ENCODE measurements around the gene NR2F1-AS1.

The NR2F1-AS1 gene

DNA sequence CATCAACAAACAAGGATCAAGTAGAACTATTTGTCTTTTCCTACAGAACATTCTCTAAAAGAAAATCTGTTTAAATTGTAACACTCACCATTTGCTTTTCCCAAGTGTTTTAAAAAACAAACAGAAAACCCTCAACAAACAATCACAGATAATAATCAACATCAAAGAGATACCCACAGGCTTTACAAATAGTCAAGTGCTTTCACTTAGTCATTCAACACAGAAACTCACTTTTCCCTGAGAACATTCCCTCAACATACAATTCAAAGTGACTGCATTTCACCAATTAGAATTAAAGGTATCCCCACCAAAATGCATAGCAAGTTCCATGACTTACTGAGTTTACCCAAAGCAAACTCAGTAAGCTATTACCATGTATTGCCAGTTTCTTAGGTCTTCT is 144.9 kb downstream of the NR2F1-AS1 start:
- Histone ChIP-seq H3K4me3 (ENCODE audit: control insufficient read depth in 1 of 7, extremely low read depth in 1 of 7, insufficient read depth in 4 of 7, low read depth in 2 of 7, low read length in 6 of 7) (no peak overlapping the region), H3K27me3 (replicated peaks in 2 of 5; ENCODE audit: control insufficient read depth in 4 of 5, insufficient read depth in 5 of 5, low read length in 4 of 5) (peaks cover 0 to 2% (median 0%) of the 10 kb centered on the region in 5 experiments), H3K36me3 (ENCODE audit: control insufficient read depth in 4 of 4, insufficient read depth in 4 of 4, low read length in 3 of 4) (no peaks in the 10 kb centered on the region), H3K4me1 (ENCODE audit: control extremely low read depth in 1 of 4, control insufficient read depth in 4 of 4, insufficient read depth in 4 of 4, low read length in 3 of 4) (no peaks in the 10 kb centered on the region), H3K9me3 (ENCODE audit: control extremely low read depth in 1 of 5, control insufficient read depth in 4 of 5, insufficient read depth in 2 of 5, low read depth in 1 of 5, low read length in 4 of 5) (no peaks in the 10 kb centered on the region), H3K27ac (ENCODE audit: insufficient read depth in 1 of 2, low read depth in 1 of 2, low read length in 2 of 2, poor library complexity in 1 of 2, severe bottlenecking in 2 of 2) (no peak overlapping the region)
- no peak for DNase-seq
- POLR2A ChIA-PET: no interaction called here
- CTCF ChIA-PET: no interaction called here

DNA sequence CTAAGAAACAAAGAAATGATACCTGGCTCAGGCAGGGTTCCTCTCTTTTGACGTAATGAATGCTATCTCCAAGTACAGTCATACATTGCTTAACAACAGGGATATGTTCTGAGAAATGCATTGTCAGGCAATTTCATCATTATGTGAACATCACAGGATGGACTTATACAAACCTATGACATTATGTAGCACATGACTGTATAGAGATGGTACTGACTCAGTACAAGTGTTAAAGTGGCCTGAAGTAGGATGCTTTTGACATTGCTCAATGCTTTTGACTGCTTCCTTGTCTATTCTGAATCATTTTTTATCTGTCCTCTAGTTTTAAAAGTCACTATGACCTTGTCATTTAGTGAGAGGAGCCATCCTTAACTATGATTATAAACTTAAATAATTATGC is 147.6 kb downstream of the NR2F1-AS1 start:
- Histone ChIP-seq H3K4me1 (ENCODE audit: control extremely low read depth in 1 of 4, control insufficient read depth in 4 of 4, insufficient read depth in 4 of 4, low read length in 3 of 4) (no peaks in the 10 kb centered on the region), H3K27me3 (replicated peaks in 2 of 5; ENCODE audit: control insufficient read depth in 4 of 5, insufficient read depth in 5 of 5, low read length in 4 of 5) (peaks cover 0 to 2% (median 0%) of the 10 kb centered on the region in 5 experiments), H3K4me3 (ENCODE audit: control insufficient read depth in 1 of 7, extremely low read depth in 1 of 7, insufficient read depth in 4 of 7, low read depth in 2 of 7, low read length in 6 of 7) (no peak overlapping the region), H3K27ac (ENCODE audit: insufficient read depth in 1 of 2, low read depth in 1 of 2, low read length in 2 of 2, poor library complexity in 1 of 2, severe bottlenecking in 2 of 2) (no peak overlapping the region), H3K36me3 (ENCODE audit: control insufficient read depth in 4 of 4, insufficient read depth in 4 of 4, low read length in 3 of 4) (no peaks in the 10 kb centered on the region), H3K9me3 (ENCODE audit: control extremely low read depth in 1 of 5, control insufficient read depth in 4 of 5, insufficient read depth in 2 of 5, low read depth in 1 of 5, low read length in 4 of 5) (no peaks in the 10 kb centered on the region)
- CTCF ChIA-PET: no interaction called here
- POLR2A ChIA-PET: no interaction called here
- no CpG with 5 or more reads among the region's 1 CpG for WGBS (ENCODE audit: insufficient coverage)
- no peak for DNase-seq

DNA sequence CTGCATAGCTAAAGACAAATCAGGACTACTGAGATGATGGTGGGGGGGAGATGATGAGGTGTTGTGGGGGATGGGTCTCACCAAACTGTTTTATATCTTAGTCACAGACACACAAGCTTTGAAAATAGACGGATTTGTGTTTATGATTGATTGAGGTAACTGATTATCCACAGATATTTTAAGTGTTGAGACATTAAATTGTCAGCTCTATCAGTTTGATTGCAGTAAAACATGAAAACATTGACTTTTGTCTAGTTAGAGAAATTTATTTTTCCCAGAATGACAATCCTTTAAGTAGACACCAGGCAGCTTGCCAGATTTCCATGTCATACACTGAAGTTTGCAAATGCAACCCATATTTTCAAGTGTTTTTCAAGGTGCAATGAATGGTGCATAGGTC is 149.8 kb downstream of the NR2F1-AS1 start:
- ChIA-PET CTCF (no interaction called here), POLR2A (no interaction called here)
- 50% methylated on average over 1 of the region's 1 CpG for WGBS (ENCODE audit: insufficient coverage)
- Histone ChIP-seq H3K27me3 (replicated peaks in 2 of 5; ENCODE audit: control insufficient read depth in 4 of 5, insufficient read depth in 5 of 5, low read length in 4 of 5) (peaks cover 0 to 2% (median 0%) of the 10 kb centered on the region in 5 experiments), H3K4me1 (ENCODE audit: control extremely low read depth in 1 of 4, control insufficient read depth in 4 of 4, insufficient read depth in 4 of 4, low read length in 3 of 4) (no peaks in the 10 kb centered on the region), H3K27ac (ENCODE audit: insufficient read depth in 1 of 2, low read depth in 1 of 2, low read length in 2 of 2, poor library complexity in 1 of 2, severe bottlenecking in 2 of 2) (no peak overlapping the region), H3K9me3 (ENCODE audit: control extremely low read depth in 1 of 5, control insufficient read depth in 4 of 5, insufficient read depth in 2 of 5, low read depth in 1 of 5, low read length in 4 of 5) (no peaks in the 10 kb centered on the region), H3K4me3 (ENCODE audit: control insufficient read depth in 1 of 7, extremely low read depth in 1 of 7, insufficient read depth in 4 of 7, low read depth in 2 of 7, low read length in 6 of 7) (no peak overlapping the region), H3K36me3 (ENCODE audit: control insufficient read depth in 4 of 4, insufficient read depth in 4 of 4, low read length in 3 of 4) (no peaks in the 10 kb centered on the region)
- DNase-seq: no peak

DNA sequence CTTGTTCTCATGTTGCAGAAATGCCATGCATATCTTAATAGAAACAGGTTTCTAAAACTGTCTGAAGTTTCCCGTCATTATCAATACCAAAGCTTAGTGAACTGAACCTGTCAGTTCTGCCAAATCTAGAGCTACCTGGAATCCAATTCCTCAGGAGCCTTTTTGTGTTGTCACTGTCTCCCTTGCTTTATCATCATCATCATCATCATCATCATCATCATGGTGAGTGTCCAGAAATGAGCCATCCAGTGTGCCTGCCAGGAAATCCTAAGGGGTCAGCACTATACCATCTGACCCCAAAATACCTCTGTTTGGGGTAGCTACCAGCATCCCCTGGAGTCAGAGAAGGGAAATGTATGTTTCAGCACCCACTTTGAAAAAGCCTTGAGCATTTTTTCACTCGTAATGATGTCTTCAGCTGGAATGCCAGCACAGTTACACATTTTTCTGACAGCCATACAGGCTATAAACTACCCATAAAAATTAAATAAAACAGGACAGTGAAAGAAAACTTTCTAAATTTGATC is 150.3 kb downstream of the NR2F1-AS1 start:
- Histone ChIP-seq H3K9me3 (ENCODE audit: control extremely low read depth in 1 of 5, control insufficient read depth in 4 of 5, insufficient read depth in 2 of 5, low read depth in 1 of 5, low read length in 4 of 5) (no peaks in the 10 kb centered on the region), H3K4me3 (ENCODE audit: control insufficient read depth in 1 of 7, extremely low read depth in 1 of 7, insufficient read depth in 4 of 7, low read depth in 2 of 7, low read length in 6 of 7) (no peak overlapping the region), H3K27ac (ENCODE audit: insufficient read depth in 1 of 2, low read depth in 1 of 2, low read length in 2 of 2, poor library complexity in 1 of 2, severe bottlenecking in 2 of 2) (no peak overlapping the region), H3K36me3 (ENCODE audit: control insufficient read depth in 4 of 4, insufficient read depth in 4 of 4, low read length in 3 of 4) (no peaks in the 10 kb centered on the region), H3K27me3 (replicated peaks in 2 of 5; ENCODE audit: control insufficient read depth in 4 of 5, insufficient read depth in 5 of 5, low read length in 4 of 5) (peaks cover 0 to 1% (median 0%) of the 10 kb centered on the region in 5 experiments), H3K4me1 (ENCODE audit: control extremely low read depth in 1 of 4, control insufficient read depth in 4 of 4, insufficient read depth in 4 of 4, low read length in 3 of 4) (no peaks in the 10 kb centered on the region)
- WGBS (ENCODE audit: insufficient coverage): 100% methylated on average over 1 of the region's 2 CpGs
- POLR2A ChIA-PET: no interaction called here
- DNase-seq: no peak
- CTCF ChIA-PET: no interaction called here

DNA sequence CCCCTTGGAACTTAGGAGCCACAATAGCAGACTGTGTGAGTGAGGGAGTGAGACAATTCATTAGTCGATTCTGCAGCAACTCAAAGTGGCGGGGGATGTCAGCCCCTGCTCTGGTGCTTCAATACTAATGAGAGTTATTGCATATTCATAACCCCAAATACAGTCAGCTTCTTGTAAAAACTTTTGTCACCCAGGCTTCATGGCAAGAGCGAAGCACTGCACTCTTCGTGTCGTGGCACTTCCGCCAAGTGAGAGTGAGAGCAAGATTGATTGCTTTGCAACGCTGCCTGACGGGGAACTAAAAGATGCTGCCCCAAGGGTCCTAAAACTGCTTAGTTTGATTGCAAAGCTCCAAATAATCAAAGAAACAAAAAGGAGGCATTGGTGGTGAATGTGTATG is 150.9 kb downstream of the NR2F1-AS1 start:
- Histone ChIP-seq H3K27me3 (replicated peaks in 2 of 5; ENCODE audit: control insufficient read depth in 4 of 5, insufficient read depth in 5 of 5, low read length in 4 of 5) (no peaks in the 10 kb centered on the region), H3K9me3 (ENCODE audit: control extremely low read depth in 1 of 5, control insufficient read depth in 4 of 5, insufficient read depth in 2 of 5, low read depth in 1 of 5, low read length in 4 of 5) (no peaks in the 10 kb centered on the region), H3K27ac (ENCODE audit: insufficient read depth in 1 of 2, low read depth in 1 of 2, low read length in 2 of 2, poor library complexity in 1 of 2, severe bottlenecking in 2 of 2) (no peak overlapping the region), H3K36me3 (ENCODE audit: control insufficient read depth in 4 of 4, insufficient read depth in 4 of 4, low read length in 3 of 4) (no peaks in the 10 kb centered on the region), H3K4me1 (ENCODE audit: control extremely low read depth in 1 of 4, control insufficient read depth in 4 of 4, insufficient read depth in 4 of 4, low read length in 3 of 4) (no peaks in the 10 kb centered on the region), H3K4me3 (ENCODE audit: control insufficient read depth in 1 of 7, extremely low read depth in 1 of 7, insufficient read depth in 4 of 7, low read depth in 2 of 7, low read length in 6 of 7) (no peak overlapping the region)
- WGBS (ENCODE audit: insufficient coverage): 14% methylated on average over 6 of the region's 8 CpGs
- ChIA-PET POLR2A (no interaction called here), CTCF (no interaction called here)
- DNase-seq: no peak

DNA sequence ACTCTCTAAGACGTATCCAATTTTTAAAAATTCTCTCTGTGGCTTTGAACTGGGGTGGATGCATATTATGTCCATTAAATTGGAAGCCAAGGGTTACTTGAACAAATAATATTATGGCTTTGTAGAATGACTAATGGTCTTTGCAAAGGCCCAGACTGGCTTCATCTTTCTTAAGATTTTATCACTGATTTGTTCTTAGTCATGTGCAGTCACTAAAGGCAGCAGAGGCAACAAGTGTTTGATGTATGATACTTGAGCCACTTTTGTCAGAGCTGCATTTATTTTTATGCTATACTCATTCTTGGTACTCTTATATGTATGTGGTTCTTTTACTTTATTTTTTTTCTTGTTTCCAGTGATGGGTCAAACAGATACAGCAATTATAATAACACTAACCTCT is 152.2 kb downstream of the NR2F1-AS1 start:
- WGBS (ENCODE audit: insufficient coverage): 100% methylated on average over 1 of the region's 1 CpG
- no peak for DNase-seq
- no peaks in the 10 kb centered on the region for H3K4me1 ChIP-seq (ENCODE audit: control extremely low read depth in 1 of 4, control insufficient read depth in 4 of 4, insufficient read depth in 4 of 4, low read length in 3 of 4)
- H3K27me3 ChIP-seq (replicated peaks in 2 of 5; ENCODE audit: control insufficient read depth in 4 of 5, insufficient read depth in 5 of 5, low read length in 4 of 5): no peaks in the 10 kb centered on the region
- no peaks in the 10 kb centered on the region for H3K36me3 ChIP-seq (ENCODE audit: control insufficient read depth in 4 of 4, insufficient read depth in 4 of 4, low read length in 3 of 4)
- no peak overlapping the region for H3K4me3 ChIP-seq (ENCODE audit: control insufficient read depth in 1 of 7, extremely low read depth in 1 of 7, insufficient read depth in 4 of 7, low read depth in 2 of 7, low read length in 6 of 7)
- POLR2A ChIA-PET: no interaction called here
- CTCF ChIA-PET: interaction anchor here (0.6 kb wide), 1 partner anchor 29 kb away, joined by 3 read pairs; no protein-coding TSS in a partner anchor
- no peaks in the 10 kb centered on the region for H3K9me3 ChIP-seq (ENCODE audit: control extremely low read depth in 1 of 5, control insufficient read depth in 4 of 5, insufficient read depth in 2 of 5, low read depth in 1 of 5, low read length in 4 of 5)
- no peak overlapping the region for H3K27ac ChIP-seq (ENCODE audit: insufficient read depth in 1 of 2, low read depth in 1 of 2, low read length in 2 of 2, poor library complexity in 1 of 2, severe bottlenecking in 2 of 2)

DNA sequence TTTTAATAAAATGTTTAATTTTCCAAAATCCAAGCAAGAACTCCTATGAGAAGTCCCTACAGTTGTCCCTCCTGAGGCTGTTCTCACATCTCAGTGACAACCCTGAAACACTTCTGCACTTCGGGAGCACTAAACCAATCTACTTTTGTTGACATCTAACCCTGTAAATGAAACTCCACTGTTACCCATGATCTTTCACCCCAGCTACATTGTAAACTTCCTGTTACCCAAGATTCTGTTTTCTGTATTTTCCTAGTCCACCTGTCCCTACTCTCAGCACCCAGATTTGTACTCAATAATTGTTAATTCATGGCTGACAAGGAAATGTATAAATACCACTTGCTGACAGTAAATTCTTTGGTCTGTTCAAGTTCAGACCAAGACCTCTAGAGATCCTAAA is 153.7 kb downstream of the NR2F1-AS1 start:
- Histone ChIP-seq H3K27me3 (replicated peaks in 2 of 5; ENCODE audit: control insufficient read depth in 4 of 5, insufficient read depth in 5 of 5, low read length in 4 of 5) (no peaks in the 10 kb centered on the region), H3K36me3 (ENCODE audit: control insufficient read depth in 4 of 4, insufficient read depth in 4 of 4, low read length in 3 of 4) (no peaks in the 10 kb centered on the region), H3K4me1 (ENCODE audit: control extremely low read depth in 1 of 4, control insufficient read depth in 4 of 4, insufficient read depth in 4 of 4, low read length in 3 of 4) (no peaks in the 10 kb centered on the region), H3K9me3 (ENCODE audit: control extremely low read depth in 1 of 5, control insufficient read depth in 4 of 5, insufficient read depth in 2 of 5, low read depth in 1 of 5, low read length in 4 of 5) (no peaks in the 10 kb centered on the region), H3K4me3 (ENCODE audit: control insufficient read depth in 1 of 7, extremely low read depth in 1 of 7, insufficient read depth in 4 of 7, low read depth in 2 of 7, low read length in 6 of 7) (no peak overlapping the region), H3K27ac (ENCODE audit: insufficient read depth in 1 of 2, low read depth in 1 of 2, low read length in 2 of 2, poor library complexity in 1 of 2, severe bottlenecking in 2 of 2) (no peak overlapping the region)
- 73% methylated on average over 1 of the region's 1 CpG for WGBS (ENCODE audit: insufficient coverage)
- DNase-seq: no peak
- ChIA-PET POLR2A (no interaction called here), CTCF (no interaction called here)

All from common myeloid progenitor, CD34-positive (primary cell).